Measurements from ENCODE around the gene TP53AIP1. TPM values are rescaled to one million over a fixed set of nuclear protein-coding genes. Genes with fewer than 3 reads are reported as not detected.

TP53AIP1 gene
- total and polyA plus RNA-seq, 2 experiments from 2014 or later: 0.07 TPM; not detected in 1

- Histone ChIP-seq H3F3A (replicated peaks; ENCODE audit: low read depth) (no peaks in the 10 kb centered on the region), H3K4me1 (ENCODE audit: insufficient read depth) (no peaks in the 10 kb centered on the region), H3K4me2 (no peak overlapping the region), H3K9me2 (ENCODE audit: insufficient read depth) (no peaks in the 10 kb centered on the region), H2AFZ (no peak overlapping the region), H3K27ac (ENCODE audit: low read depth) (no peak overlapping the region), H3K27me3 (ENCODE audit: insufficient read depth) (peaks cover 21% of the 10 kb centered on the region), H4K20me1 (replicated peaks; ENCODE audit: insufficient read depth) (no peaks in the 10 kb centered on the region), H3K4me3 (no peak overlapping the region), H3K36me3 (ENCODE audit: insufficient read depth) (no peaks in the 10 kb centered on the region), H3K79me2 (replicated peaks; ENCODE audit: insufficient read depth) (no peaks in the 10 kb centered on the region)
- peaks cover 8% of the 10 kb centered on the region for H3K9me3 Mint-ChIP-seq
- DNase-seq (ENCODE audit: low spot score) (no peak), ATAC-seq (no peak)
- H3K27ac Mint-ChIP-seq: no peak overlapping the region
- TF ChIP-seq JUNB (IDR thresholded peaks at IDR 0.05; ENCODE audit: unreplicated experiment): no peak
- TF ChIP-seq EZH2phosphoT487 (IDR thresholded peaks at IDR 0.05; ENCODE audit: unreplicated experiment): no peak
- no peak for TF ChIP-seq ZNF114 (CRISPR knock-in tag; IDR thresholded peaks at IDR 0.05)
- TF ChIP-seq STAT1 (IDR thresholded peaks at IDR 0.05; ENCODE audit: unreplicated experiment): no peak
- TF ChIP-seq EZH2 (IDR thresholded peaks at IDR 0.05; ENCODE audit: low read depth, unreplicated experiment): no peak
- TF ChIP-seq ZNF331 (CRISPR knock-in tag; IDR thresholded peaks at IDR 0.05; ENCODE audit: low read depth): no peak
- no peak for TF ChIP-seq CTCF (conservative IDR thresholded peaks at IDR 0.05; ENCODE audit: low read depth in 2 of 2)
- TF ChIP-seq CREB1 (CRISPR knock-in tag; IDR thresholded peaks at IDR 0.05; ENCODE audit: low read depth): no peak
- TF ChIP-seq NANOG (IDR thresholded peaks at IDR 0.05; ENCODE audit: borderline replicate concordance): no peak
- TF ChIP-seq ETS1 (IDR thresholded peaks at IDR 0.05): no peak
- TF ChIP-seq ZNF462 (CRISPR knock-in tag; IDR thresholded peaks at IDR 0.05): no peak
- TF ChIP-seq REST (IDR thresholded peaks at IDR 0.05; ENCODE audit: unreplicated experiment): no peak
- no peak for TF ChIP-seq POLR2AphosphoS5 (IDR thresholded peaks at IDR 0.05; ENCODE audit: low read depth)
- no peaks in the 10 kb centered on the region for H3K36me3 Mint-ChIP-seq (ENCODE audit: low read depth)
- no peak overlapping the region for H3K4me3 Mint-ChIP-seq
- H3K27me3 Mint-ChIP-seq (ENCODE audit: insufficient read depth, low read depth, poor library complexity): peaks cover 19% of the 10 kb centered on the region
- H3K4me1 Mint-ChIP-seq: no peaks in the 10 kb centered on the region; the same call in 2 of the 3 replicates
These were observed 31.0 kb downstream of the TP53AIP1 start for GRCh38 chr11:128911701-128912100.

All from GM23338 (cell line).